Ovary (tissue), 9 donors: ENCODE results near the gene THSD8. TPM values are rescaled to one million over a fixed set of nuclear protein-coding genes. Genes with fewer than 3 reads are reported as not detected.
A peak's percentile ranks its signal among the peaks of the same experiment; 100 is the strongest.

ENCODE experiments used
- DNase-seq, 5 donors: peaks; one replicate each; pipeline ENCODE4 v3.0.0-alpha.2; 2019 to 2020
- H3K27ac ChIP-seq, 2 donors: fragments of 200-600 bp; one replicate each; pipeline versions ENCODE4 v1.5.1 to v1.8.0; 2019 to 2022
- H3K27me3 ChIP-seq: fragments of 200-600 bp; one replicate; pipeline ENCODE4 v1.8.0; 2022
- H3K36me3 ChIP-seq: fragments of 200-600 bp; sonication (generic); one replicate; pipeline ENCODE4 v1.5.1; 2019
- H3K4me1 ChIP-seq: one replicate; pipeline ENCODE4 v1.8.1; 2013; ENCODE audit warnings: mild to moderate bottlenecking, moderate library complexity; ENCODE audit not compliant: insufficient read depth
- H3K4me3 ChIP-seq: fragments of 200-600 bp; sonication (generic); one replicate; pipeline ENCODE4 v1.5.1; 2017
- H3K9me3 ChIP-seq, 2 donors: fragments of 200-600 bp in 1 of 2; sonication (generic) in 1 of 2; one replicate each; pipeline versions ENCODE4 v1.5.1 to v1.8.1; 2013 to 2019; ENCODE audit warnings: mild to moderate bottlenecking in 1 of 2, moderate library complexity in 1 of 2
- CTCF ChIP-seq, 3 donors: fragments of 450-650 bp in 2 of 3; fragments of 200-600 bp in 1 of 3; IDR thresholded peaks; one replicate each; pipeline versions ENCODE4 v1.5.1 to v1.8.0; 2016 to 2022; ENCODE audit warnings: antibody characterized with exemption in 3 of 3, mild to moderate bottlenecking in 1 of 3
- EP300 ChIP-seq: sonication (generic); formaldehyde crosslinking; IDR thresholded peaks from one replicate; pipeline ENCODE4 v1.6.1; 2017; ENCODE audit warnings: antibody characterized with exemption
- POLR2A ChIP-seq: fragments of 450-650 bp; IDR thresholded peaks from one replicate; pipeline ENCODE4 v1.6.1; 2017; ENCODE audit warnings: antibody characterized with exemption, mild to moderate bottlenecking, moderate library complexity
- WGBS, 3 donors: extraction: QIAGEN DNeasy Blood & Tissue Kit in 1 of 3; methylation state at CpG; one replicate each; pipeline versions ENCODE4 v1.1.5 to v1.1.7; 2013 to 2017; 5-methylcytosine and 5-hydroxymethylcytosine counted together
- intact Hi-C, 4 donors: fragments of 100-400 bp; cut with DNase I; formaldehyde crosslinking; loops; one replicate each; pipeline versions ENCODE4 v1.11.0 to v1.15.1; 2022 to 2023
- polyA plus RNA-seq, 2 donors: library from polyadenylated mRNA; stranded (reverse); fragments of 200-250 nt in 1 of 2; fragments of 350-450 nt in 1 of 2; fragmentation: Illumina TruSeq in 1 of 2; extraction: RNeasy Lipid Tissue Mini Kit (QIAGEN cat#74804) in 1 of 2; gene quantifications; one replicate each; pipeline ENCODE4 v1.2.3, GENCODE V29; 2013 to 2014
- total RNA-seq, 7 donors: library from RNA; depleted of rRNA in 2 of 7; stranded (reverse); fragments of >200 nt in 2 of 7; fragmentation: NEBNext Ultra II Directional in 3 of 7; extraction: Animal tissue kit (Norgen Biotek cat#: 25700) in 3 of 7; gene quantifications; one replicate each; pipeline versions ENCODE4 v1.1.0 to v1.2.4, GENCODE V29; 2016 to 2023
- donor health status: DM: no; HTN: no; CAD: no; lungs with moderate emphysema.
- donor health status: DM: no; HTN: no; CAD: no.
- donor health status: Bipolar disorder and iron deficiency.
- donor health status: DM: yes; HTN: yes; CAD: no.
- donor health status: DM: no; HTN: no; CAD: no.
- donor health status: DM: yes; HTN: yes; CAD: no.

The THSD8 gene
- total and polyA plus RNA-seq, 9 donors: 0.71 to 7.2 (median 2.6) TPM; not detected in 1

DNA sequence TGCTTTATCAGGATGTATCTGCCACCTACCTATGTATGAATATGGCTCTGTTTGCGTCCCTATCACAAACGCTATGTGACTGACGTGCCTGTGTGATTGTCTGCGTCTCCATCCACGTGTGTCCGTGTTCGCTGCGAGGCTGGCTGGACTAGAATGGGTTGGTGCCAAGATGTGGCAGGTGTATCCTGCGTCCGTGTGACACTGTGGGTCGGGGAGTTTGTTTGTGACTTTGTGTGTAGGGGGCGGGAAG is 19.8 kb upstream of the THSD8 start:
- Histone ChIP-seq H3K4me3 (peak overlapping the region; percentile 46), H3K27ac (peak overlapping the region; percentile 64 to 99), H3K4me1 (peaks cover 19% of the 10 kb centered on the region), H3K27me3 (no peaks in the 10 kb centered on the region), H3K36me3 (no peaks in the 10 kb centered on the region), H3K9me3 (no peaks in the 10 kb centered on the region)
- 5 to 8% (median 5%) methylated on average over 12 of the region's 12 CpGs for WGBS, 3 donors
- intact Hi-C loops: loop anchor here in 1 of 4 donors (10.0 kb wide), 1 partner anchor 1063 kb away; no protein-coding TSS in a partner anchor
- no peak for DNase-seq
- no peak for TF ChIP-seq POLR2A

GRCh38 chr19:12782424-12783290 is 19.2 kb upstream of the THSD8 start:
- H3K27me3 ChIP-seq: no peaks in the 10 kb centered on the region
- H3K4me3 ChIP-seq: peak overlapping the region; percentile 46
- peak overlapping the region; percentile 64 to 99 for H3K27ac ChIP-seq
- peak; percentile 91 to 96 (median 96) for DNase-seq
- H3K4me1 ChIP-seq: peaks cover 19% of the 10 kb centered on the region
- no peaks in the 10 kb centered on the region for H3K9me3 ChIP-seq
- 0 to 1% (median 1%) methylated on average over 48 to 88 of the region's 88 CpGs for WGBS, 3 donors
- intact Hi-C loops: loop anchor here in 1 of 4 donors (10.0 kb wide), 1 partner anchor 1062 kb away; no protein-coding TSS in a partner anchor
- H3K36me3 ChIP-seq: no peaks in the 10 kb centered on the region
- TF ChIP-seq CTCF (IDR thresholded peaks at IDR 0.05): peak in 1 of 3 donors; percentile 38
- TF ChIP-seq EP300: peak; percentile 94
- TF ChIP-seq POLR2A: peak; percentile 43

DNA sequence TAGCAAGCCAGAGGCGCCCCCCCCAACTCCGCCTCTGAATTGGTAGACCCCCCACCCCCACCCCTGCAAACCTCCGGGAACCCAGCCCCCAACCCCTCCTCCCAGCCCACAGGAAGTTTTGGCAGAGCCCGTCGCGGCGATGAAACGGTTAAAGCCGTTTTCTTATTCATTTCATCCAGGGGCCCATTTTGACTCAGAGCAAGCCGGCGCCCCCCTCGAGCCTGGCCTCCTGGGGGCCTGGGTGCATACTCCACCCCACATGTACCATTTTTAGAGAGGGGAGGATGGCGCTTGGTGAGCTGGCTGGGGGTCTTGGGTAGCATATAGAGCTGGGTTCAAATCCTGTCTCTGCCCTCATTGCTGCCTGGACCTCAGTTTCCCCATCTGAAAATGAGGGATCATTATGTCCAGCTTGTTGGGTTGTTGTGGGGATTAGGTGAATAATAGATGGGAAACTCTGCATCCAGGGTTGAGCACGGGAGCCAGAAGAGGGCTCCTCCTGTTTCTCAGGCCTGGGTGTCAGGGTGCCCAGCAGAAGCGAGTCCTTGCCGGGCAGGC is 18.5 kb upstream of the THSD8 start:
- Histone ChIP-seq H3K27ac (peak overlapping the region; percentile 64 to 99), H3K27me3 (no peaks in the 10 kb centered on the region), H3K4me3 (peak overlapping the region; percentile 46), H3K4me1 (peaks cover 20% of the 10 kb centered on the region), H3K9me3 (no peaks in the 10 kb centered on the region), H3K36me3 (no peaks in the 10 kb centered on the region)
- no peak for DNase-seq
- 9 to 16% (median 11%) methylated on average over 14 to 16 of the region's 16 CpGs for WGBS, 3 donors
- intact Hi-C loops: loop anchor here in 1 of 4 donors (10.0 kb wide), 1 partner anchor 1061 kb away; no protein-coding TSS in a partner anchor
- TF ChIP-seq EP300: no peak
- no peak for TF ChIP-seq POLR2A
- no peak for TF ChIP-seq CTCF (IDR thresholded peaks at IDR 0.05)

GRCh38 chr19:12783849-12784393 is 17.9 kb upstream of the THSD8 start:
- Histone ChIP-seq H3K27me3 (no peaks in the 10 kb centered on the region), H3K36me3 (no peaks in the 10 kb centered on the region), H3K9me3 (no peaks in the 10 kb centered on the region), H3K4me3 (no peak overlapping the region), H3K4me1 (peaks cover 21% of the 10 kb centered on the region), H3K27ac (peak overlapping the region; percentile 64 to 99)
- TF ChIP-seq EP300 (no peak), CTCF (IDR thresholded peaks at IDR 0.05) (no peak), POLR2A (no peak)
- intact Hi-C loops: loop anchor here in 1 of 4 donors (10.0 kb wide), 1 partner anchor 1061 kb away; no protein-coding TSS in a partner anchor
- peak in 4 of 5 donors; percentile 26 to 66 (median 56) for DNase-seq
- 21 to 26% (median 21%) methylated on average over 15 to 19 of the region's 19 CpGs for WGBS, 3 donors
